Fibroblast of villous mesenchyme (primary cell): Measurements from ENCODE around the gene PROX2. TPM values are rescaled to one million over a fixed set of nuclear protein-coding genes. Genes with fewer than 3 reads are reported as not detected.

ENCODE experiments used
- DNase-seq: peaks from one replicate; pipeline ENCODE4 v3.0.0-alpha.2; 2010; ENCODE audit warnings: low read depth
- H3K4me3 ChIP-seq: 2 replicates; pipeline ENCODE4 v1.5.1; 2011; ENCODE audit warnings: low read depth, mild to moderate bottlenecking, low read length
- total RNA-seq: library from RNA; depleted of rRNA; stranded (reverse); fragments of >200 nt; gene quantifications from 2 replicates; pipeline ENCODE4 v1.2.3, GENCODE V29; 2012
- TF ChIP-seq, protein P1 (sequence below): IDR thresholded peaks from 2 replicates; pipeline ENCODE4 v1.5.1; 2012; ENCODE audit warnings: low read depth, mild to moderate bottlenecking, low read length; ENCODE audit not compliant: insufficient read depth

PROX2 gene
- total RNA-seq, 1 donor: not detected

GRCh38 chr14:74909911-74910310 is 34.0 kb upstream of the PROX2 start:
- H3K4me3 ChIP-seq: no peak overlapping the region
- TF ChIP-seq, protein P1, sequence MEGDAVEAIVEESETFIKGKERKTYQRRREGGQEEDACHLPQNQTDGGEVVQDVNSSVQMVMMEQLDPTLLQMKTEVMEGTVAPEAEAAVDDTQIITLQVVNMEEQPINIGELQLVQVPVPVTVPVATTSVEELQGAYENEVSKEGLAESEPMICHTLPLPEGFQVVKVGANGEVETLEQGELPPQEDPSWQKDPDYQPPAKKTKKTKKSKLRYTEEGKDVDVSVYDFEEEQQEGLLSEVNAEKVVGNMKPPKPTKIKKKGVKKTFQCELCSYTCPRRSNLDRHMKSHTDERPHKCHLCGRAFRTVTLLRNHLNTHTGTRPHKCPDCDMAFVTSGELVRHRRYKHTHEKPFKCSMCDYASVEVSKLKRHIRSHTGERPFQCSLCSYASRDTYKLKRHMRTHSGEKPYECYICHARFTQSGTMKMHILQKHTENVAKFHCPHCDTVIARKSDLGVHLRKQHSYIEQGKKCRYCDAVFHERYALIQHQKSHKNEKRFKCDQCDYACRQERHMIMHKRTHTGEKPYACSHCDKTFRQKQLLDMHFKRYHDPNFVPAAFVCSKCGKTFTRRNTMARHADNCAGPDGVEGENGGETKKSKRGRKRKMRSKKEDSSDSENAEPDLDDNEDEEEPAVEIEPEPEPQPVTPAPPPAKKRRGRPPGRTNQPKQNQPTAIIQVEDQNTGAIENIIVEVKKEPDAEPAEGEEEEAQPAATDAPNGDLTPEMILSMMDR: no peak
- no peak for DNase-seq

- H3K4me3 ChIP-seq: no peak overlapping the region
- DNase-seq: no peak
- TF ChIP-seq, protein P1: no peak
Observed at GRCh38 chr14:74909501-74909900, 33.6 kb upstream of the PROX2 start.

DNA sequence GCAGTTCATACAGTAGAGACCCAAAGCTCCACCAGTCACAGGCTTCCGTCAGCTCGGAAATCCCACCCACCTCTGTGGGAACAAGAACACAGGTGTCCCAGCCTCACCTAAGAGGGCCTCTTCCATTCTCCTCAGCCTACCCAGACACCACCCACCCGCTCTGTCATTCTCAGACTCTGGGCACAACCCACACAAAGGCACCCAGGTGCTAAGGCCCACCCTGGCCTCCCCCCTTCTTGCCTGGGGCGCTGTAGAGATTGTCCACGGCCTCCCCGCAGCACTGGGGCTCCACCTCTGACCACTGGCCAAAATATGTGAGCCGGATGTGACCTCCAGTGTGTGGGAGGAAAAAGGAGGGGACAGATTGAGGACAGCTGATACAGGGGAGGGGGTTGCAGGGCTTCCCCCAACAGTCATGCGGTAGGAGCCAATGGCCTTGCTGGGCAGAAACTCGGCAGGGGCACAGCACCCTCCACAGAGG is 33.0 kb upstream of the PROX2 start:
- no peak for DNase-seq
- no peak overlapping the region for H3K4me3 ChIP-seq
- TF ChIP-seq, protein P1: no peak

DNA sequence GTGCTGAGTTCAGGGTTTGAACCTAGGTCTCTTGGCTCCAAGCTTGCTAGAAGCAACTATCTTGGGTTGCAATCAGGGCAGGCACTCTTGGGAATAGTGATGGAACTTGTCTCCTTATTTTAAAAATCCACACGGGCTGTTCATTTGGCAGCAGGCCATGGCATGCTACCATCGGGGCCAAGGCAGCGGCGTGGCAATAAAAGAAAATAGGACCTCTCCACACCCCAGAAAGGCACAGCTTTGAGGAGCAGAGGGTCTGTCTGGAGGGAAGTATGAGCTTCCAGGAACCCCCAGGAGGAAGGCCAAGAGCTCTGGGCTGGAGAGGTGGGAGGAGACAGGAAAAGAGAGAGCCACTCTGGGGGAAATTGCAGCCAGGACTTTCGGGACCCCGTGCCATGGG is 31.8 kb upstream of the PROX2 start:
- no peak for DNase-seq
- TF ChIP-seq, protein P1: no peak
- H3K4me3 ChIP-seq: no peak overlapping the region

DNA sequence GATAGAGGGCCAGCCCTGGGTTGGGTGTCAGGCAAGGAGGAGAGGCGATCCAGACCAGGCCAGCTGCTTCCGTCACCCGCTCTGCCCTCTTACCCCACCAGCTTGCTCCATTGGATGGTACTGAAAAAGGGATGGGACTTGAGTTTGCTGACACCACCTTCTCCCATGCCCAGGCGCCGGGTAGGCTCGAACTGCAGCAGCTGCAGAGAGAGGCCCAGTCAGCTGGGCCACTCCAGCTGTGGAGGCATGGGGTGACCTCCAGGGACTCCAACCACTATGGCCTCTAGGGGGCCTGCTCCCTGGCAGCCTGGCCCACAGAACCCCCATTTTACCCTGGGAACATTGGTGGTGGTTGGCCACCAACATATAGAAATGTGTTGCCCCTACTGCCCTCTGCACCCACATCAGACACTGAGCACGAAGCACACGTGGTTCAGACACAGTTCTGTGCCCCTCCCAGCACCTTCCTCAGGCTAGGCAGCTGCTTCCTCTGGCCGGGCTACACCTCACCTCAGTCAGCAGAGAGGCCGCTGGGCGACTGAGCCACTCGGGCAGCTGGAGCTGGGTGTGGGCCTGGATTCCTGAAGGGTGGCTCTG is 31.1 kb upstream of the PROX2 start:
- DNase-seq: no peak
- no peak overlapping the region for H3K4me3 ChIP-seq
- TF ChIP-seq, protein P1: peak; percentile 16

DNA sequence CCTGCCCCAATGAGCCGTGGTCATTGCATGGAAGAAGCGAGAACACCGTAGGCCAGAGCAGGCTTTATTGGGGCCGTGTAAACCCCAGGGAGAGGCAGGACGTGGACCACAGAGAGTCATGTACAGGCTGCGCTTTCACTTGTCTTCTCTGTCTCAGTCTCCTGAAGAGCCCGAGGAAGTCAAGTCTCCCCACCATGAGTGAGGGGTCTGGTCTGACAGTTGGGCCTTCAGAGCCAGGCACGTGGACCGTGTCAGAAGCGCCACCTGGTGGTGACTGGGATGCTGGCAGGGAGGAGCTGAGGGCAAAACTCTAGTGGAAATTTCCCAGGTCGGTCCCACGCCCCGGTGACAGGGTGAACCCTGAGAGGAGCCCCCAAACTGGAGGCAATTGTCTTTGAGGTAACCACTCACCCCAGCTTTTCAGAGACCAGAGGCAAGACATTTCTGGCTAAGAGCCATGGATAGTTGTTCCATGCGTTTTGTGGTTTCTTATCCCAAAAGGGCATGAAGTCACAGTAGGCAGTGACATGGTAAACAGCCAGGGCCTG is 29.7 kb upstream of the PROX2 start:
- TF ChIP-seq, protein P1: peak; percentile 95
- no peak overlapping the region for H3K4me3 ChIP-seq
- DNase-seq: peak; percentile 61
